NCI-H187 treated with DMSO at 0.1 percent for 48 hours (cell line): ENCODE measurements around the gene SUN1.
A peak's percentile ranks its signal among the peaks of the same experiment; 100 is the strongest.
"Not testable (repeated sequence)": the region's sequence is repeated elsewhere in the genome, so short reads cannot be mapped to it uniquely, and the experiment has no call there.

Experiments
- DNase-seq: peaks from one replicate; lab custom pipeline; 2025; lab: John Stamatoyannopoulos, UW

The SUN1 gene

DNA sequence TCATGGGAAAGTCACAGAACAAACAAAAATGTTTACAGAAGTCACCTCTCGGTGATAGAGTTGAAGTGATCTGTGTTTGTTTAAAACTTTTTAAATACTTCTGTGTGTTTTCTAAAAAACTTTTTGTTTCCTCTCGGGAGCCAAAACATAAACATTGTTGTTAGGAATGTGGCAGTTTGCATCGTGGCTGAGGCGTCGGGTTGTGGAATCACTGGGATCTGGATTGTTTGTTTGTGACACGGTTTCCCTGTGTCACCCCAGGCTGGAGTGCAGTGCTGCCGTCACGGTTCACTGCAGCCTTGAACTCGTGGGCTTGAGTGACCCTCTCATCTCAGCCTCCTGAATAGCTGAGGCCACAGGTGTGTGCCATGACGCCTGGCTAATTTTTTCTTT, 29.0 kb upstream of the SUN1 start:
- no peak for DNase-seq

DNA sequence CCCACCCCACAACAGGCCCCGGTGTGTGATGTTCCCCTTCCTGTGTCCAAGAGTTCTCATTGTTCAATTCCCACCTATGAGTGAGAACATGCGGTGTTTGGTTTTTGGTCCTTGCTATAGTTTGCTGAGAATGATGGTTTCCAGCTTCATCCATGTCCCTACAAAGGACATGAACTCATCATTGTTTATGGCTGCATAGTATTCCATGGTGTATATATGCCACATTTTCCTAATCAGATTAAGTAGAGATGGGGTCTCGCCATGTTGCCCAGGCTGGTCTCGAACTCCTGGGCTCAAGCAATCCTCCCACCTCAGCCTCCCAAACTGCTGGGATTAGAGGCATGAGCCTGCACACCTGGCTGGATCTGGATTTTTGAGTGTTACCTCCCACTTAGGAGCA, 28.5 kb upstream of the SUN1 start:
- DNase-seq, result not testable (repeated sequence)

DNA sequence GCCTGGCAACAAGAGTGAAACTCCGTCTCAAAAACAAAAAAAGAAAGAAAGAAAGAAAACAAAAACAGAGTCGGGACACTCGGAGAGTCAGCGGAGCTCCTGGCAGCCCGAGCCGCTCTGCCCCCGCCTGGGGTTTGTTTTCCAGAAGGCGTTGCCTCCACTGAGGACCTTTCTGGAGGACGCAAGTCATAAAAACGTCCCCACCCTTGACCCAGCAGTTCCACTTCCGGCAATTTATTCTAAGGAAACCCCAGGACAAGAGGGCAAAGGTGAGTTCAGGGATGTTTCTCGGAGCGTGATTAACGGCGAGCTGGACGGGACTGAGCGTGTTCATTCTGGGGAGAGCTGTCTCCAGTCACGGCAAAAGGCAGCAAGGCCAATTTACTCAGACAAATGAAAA, 27.0 kb upstream of the SUN1 start:
- no peak for DNase-seq

DNA sequence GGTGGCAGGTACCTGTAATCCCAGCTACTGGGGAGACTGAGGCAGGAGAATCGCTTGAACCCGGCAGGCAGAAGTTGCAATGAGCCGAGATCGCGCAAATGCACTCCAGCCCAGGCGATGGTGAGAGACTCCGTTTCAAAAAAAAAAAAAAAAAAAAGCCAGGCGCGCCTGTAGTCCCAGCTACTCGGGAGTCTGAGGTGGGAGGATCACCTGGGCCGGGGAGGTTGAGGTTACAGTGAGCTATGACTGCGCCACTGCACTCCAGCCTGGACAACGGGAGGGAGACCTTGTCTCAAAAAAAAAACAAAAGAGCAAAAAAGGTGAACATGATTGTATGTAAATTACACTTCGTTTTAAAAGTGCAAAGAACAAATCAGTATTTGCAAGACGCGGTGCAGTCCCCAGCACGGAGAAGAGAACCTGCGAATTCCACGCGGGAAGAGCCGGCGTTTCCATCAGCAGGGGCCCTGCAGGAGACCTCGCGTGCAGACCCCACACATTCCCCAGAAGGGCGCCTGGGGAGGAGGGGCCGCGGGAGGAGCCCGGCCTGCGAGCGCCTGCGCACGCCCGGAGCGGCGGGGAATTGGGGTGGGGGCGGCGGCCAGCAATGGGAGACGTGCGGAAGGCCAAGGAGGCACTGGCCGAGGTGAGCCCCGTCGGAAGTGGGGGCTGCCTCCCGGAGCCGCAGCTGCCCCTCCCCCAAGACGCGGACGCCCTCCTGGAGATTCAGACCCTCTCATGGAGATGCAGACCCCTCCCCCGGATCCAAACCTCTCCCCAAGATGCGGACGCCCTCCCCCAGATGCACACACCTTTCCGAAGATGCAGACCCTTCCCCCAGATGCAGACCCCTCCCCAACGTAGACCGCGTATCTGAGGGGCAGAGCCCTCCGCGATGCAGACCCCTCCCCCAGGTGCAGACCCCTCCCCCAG, 16.7 kb upstream of the SUN1 start:
- no peak for DNase-seq

DNA sequence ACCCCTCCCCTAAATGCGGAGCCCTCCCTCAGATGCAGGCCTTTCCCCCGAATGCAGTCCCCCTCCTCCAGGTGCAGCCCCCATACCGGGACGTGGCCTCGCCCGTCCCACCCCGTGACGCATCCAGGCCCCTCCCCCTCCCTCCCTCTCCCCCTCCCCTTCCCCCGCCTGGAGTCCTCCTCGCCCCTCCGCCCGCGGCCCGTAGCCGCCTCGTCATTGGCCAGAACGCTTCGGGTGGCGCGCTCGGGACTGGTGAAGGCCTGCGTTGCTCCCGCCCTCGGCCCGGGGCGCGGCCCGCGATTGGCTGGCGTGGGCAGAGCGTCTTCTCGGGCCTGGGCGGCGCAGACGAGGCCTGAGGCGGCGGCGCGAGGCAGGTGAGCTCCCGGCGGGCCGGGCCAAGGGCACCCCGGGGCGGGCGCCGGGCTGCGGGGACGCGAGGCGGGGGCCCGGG, 16.0 kb upstream of the SUN1 start:
- peak; percentile 63 for DNase-seq

DNA sequence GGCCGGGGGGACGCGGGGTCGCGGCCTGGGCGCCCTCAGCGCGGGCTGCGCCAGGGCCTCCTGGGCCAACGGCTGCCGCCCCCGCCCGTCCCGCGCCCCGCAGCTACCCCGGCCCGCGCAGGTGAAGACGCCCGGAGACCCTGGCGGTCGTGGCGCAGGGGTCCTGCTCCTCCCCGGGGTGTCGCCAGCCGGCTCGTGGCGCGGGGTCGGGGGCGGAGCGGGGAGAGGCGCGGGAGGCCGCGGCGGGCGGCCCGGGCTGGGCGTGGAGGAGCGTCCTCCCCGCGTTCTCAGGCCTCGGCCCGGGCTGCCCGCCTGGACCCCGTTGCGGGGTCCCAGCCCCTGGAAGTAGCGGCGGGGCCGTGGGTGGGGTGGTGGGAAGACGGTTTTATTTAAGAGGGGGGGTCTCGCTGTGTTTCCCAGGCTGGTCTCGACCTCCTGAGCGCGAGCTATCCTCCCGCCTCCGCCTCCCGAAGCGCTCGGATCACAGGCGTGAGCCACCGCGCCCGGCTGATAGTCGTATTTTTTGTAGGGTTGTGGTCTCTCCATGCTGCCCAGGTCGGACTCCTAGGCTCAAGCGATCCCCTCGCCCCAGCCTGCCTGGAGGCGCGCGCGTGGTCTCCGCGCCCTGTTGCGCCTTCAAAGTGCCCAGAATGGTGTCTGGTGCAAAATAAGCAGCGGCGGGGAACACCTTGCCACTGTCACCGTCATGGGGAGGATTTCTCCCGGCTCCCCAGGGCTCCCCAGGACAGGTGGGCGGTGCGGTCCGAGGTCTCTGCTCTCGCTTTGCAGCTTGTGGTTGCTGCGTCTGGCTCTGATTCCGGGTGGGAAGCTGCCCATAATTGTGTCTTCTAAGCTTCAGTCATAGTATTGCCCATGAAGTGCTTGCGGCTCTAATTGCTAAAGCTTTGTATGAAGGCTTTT, 15.3 kb upstream of the SUN1 start:
- no peak for DNase-seq

DNA sequence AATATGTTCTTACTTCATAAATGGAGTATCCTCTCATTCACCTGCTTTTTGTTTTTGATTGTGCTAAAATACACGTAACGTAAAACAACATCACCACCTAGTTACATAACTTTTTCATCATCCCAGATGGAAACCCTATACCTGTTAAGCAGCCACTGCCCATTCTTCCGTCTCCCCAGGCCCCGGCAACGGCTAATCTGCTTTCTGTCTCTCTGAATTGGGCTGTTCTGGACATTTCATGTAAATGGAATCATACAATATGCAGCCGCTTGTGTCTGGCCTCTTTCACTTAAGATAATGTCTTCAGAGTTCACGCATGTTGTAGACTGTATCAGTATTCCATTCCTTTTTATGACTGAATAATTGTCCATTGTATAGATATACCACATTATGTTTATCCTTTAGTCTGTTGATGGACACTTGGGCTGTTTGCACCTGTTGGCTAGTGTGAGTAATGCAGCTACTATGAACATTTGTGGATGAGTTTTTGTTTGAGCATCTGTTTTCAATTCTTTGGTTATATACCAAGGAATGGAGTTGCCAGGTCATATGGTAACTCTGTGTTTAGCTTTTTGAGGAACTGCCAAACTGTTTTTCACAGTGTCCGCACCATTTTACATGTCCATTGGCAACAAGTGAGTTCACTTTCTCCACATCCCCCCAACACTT, 14.1 kb upstream of the SUN1 start:
- DNase-seq, result no peak

DNA sequence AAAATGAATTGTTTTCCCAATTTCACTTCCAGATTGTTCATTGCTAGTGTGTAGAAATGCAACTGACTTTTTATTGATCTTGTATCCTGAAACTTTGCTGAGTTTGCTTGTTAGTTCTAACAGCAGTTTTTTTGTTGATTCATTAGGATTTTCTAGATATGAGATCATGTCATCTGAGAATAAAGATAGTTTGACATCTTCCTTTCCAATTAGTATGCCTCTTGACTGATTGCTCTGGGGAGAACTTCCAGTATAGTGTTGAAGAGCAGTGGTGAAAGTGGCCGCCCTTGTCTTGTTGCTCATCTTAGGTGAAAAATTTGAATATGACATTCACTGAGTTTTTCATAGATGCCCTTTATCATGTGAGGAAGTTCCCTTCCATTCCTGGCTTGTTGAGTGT, 11.9 kb upstream of the SUN1 start:
- DNase-seq, result no peak

DNA sequence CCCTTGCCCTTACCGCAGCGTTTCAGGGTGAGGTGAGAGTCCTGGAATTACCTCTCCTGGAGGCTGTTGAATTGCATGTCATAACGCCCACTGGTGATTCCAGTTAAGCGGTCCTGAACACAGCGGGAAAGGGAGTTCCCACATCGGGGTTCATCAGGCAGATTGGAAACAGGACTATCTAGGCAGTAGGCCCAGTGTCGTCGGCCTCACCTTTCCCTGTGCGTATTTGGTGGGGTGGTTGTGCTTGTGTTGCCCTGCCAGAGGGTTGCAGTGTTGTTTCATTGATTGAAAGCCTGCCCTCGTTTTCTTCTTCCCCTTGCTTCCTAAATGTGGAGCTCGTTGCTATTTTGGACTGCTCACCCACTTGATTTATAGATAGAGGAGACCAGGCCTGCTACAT, 10.6 kb upstream of the SUN1 start:
- no peak for DNase-seq

DNA sequence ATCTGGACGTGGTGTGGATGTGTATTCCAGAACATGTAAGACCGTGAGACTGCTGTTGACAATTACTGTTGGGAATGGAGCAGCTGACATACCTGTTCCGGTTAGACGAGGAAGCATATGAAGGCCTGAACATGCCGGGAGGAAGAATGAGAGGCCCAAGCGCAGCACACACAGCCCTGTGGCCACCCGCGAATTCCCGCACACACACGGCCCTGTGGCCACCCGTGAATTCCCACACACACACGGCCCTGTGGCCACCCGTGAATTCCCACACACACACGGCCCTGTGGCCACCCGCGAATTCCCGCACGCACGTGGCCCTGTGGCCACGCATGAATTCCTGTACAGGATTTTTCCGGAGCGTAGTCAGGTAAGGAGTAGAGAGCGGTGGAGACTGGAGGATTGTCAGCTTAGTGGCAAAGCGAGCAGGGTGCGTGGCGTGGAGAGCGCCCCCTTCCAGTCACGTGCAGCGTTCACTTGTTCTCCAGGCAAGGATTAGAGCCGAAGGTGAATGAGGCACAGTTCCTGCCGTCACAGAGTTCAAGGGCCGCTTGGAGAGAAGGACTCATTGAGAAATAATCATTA, 9.5 kb upstream of the SUN1 start:
- no peak for DNase-seq

DNA sequence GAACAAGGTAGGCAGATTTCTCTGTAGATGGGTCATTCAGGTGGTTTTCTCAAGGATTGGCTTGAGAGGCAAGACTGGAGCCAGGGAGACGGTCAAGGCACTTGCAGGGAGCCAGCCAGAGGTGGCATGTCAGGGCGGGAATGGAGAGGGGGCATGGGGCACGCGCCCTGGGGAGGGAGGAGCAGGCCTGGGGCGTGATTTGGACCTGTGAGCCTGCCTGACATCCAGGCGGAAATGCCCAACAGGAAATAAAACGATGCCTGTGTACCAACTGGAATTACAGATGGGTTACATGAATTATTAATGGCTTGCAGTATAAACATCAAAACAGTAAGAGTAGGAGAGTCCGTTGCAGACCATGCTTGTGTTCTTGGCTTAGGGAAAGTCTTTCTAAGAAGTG, 8.6 kb upstream of the SUN1 start:
- DNase-seq, result no peak

DNA sequence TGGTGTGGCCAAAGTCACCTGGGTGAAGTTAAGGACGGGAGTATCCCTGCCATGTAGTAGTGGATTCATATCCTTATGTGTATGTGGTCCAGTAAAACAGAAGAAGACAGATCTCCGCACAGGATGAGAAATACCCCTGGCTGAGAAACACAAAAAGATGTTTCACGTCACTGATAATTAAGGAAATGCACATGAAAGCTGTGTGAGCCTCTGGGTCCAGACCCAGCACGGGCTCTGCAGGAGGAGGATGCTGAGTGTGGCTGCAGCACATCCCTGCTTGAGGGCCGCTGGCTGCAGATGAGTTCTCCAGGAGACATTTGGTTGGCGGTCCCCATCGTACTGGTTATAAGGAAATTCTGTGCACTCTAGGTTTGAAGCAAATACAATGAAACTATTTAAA, 8.2 kb upstream of the SUN1 start:
- DNase-seq, result no peak

DNA sequence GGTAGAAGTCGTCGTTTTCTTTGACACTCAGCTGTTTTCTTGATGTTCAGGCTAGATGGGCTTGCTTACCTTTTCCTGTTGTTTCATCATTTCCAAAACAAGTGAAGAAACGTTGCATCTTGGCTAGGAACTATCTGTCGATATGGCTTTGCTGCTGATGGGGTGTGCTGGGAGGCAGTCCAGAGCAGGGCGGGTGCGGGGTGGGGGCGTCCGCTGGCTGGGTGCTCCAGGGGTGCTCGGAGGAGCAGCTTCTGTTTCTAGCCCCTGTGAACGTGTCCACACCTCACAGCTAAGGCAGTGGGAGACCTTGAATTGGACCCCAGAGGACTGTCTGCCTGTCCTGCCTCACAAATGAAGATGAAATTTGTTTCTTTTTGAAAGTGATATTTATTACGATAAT, 7.6 kb upstream of the SUN1 start:
- DNase-seq, result no peak

DNA sequence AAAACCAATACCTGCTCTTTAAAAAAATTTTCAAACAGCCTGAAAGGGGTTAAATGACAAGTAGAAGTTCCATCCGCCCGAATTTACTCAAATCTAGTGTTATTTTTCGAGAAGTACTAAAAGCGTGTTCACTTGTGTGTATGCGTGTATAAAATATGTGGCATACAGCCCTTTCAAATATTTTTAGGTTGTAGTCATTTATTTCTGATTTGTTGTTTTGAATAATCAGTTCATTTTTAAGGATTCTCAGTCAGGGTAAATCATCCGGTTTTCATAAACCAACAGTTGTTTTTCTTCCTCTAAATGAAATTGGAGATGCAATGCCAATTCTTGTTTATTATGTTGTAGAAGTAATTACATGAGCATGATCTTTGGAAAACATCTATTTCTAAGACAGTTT, 6.9 kb upstream of the SUN1 start:
- no peak for DNase-seq

DNA sequence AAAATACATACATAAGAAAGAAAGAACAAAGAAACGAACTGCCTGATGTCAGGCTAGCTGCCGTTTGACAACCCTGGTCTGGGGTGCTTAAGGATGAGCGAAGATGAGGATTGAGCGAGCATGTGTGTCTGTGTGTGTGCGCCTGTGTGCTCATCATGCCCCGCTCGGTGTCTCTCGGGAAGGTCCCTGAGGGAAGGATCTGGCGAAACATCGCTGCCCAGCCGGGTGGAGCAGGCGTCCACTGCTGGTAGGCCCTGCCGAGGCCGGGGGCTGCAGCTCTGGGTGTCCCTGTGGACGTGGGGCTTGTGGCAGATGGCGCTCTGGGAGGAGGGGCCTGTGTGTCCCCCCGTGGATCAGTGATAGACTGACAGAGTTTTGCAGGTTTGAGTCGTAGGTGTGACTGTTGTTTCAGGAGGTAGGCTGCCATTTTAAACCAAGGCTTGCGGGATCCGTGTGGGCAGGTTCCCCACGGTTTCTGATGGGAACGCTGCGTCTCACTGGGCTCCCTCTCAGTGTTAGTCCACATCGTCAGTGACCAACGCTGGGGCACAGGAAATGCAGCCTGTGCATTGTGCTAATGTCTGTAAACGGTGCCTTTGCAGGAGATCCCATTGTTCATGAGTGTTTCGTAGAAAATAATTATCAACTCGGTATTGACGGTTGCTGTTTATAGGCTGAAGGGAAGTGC, 5.9 kb upstream of the SUN1 start:
- DNase-seq, result no peak

DNA sequence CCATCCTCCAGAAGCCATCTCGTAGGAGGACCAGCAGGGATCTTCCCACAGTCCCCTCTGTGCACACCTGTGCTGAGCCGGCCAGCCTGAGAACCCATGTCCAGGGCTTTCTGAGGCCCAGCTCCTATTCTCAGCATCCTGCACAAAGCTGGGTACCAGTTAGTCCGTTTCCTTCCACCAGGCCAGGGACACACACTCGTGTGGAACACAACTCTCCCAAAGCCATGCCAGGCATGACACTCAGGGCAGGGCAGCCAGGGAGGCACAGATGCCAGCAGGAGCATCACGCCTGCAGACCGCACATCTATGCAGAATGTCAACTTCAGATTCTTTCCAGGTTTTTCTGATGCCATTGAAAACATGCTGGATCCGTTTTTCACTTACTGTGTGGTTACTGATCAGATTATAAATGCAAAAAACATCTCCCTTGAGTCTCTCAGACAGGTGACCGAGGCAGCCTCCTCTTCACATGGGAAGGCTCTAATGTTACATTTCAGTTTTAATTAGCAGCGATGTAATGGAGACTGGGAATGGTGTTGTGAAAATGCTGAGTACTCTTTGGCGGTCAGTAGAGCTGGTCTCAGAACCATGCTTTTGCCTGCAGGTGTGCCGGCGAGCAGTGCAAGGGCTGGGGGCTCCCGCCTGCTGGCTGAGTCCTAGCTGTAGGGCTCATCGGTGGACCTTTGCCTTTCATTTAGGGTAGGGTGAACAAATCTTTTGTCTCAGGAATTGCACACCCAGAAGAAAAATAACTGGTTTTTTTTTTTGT, 3.3 kb upstream of the SUN1 start:
- no peak for DNase-seq

DNA sequence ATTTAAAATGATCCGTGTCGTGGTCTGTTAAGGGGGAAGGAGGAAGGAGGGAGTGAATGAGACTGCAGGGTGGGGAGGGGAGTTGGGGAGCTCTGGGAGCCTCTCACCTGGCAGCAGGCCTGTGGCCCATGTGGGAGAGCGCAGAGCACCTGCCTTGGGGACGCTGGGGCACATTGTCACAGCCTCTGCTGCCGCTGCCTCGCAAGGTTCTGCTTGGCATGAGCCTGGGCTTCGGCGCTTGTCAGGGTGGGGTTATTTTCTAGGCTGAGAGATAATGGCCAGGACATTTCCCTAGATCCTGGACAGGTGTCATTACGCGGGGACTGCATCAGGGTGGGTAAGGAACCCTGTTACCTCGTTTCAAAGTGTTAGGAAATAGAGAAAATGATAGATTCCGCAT, 2.2 kb upstream of the SUN1 start:
- DNase-seq, result no peak

DNA sequence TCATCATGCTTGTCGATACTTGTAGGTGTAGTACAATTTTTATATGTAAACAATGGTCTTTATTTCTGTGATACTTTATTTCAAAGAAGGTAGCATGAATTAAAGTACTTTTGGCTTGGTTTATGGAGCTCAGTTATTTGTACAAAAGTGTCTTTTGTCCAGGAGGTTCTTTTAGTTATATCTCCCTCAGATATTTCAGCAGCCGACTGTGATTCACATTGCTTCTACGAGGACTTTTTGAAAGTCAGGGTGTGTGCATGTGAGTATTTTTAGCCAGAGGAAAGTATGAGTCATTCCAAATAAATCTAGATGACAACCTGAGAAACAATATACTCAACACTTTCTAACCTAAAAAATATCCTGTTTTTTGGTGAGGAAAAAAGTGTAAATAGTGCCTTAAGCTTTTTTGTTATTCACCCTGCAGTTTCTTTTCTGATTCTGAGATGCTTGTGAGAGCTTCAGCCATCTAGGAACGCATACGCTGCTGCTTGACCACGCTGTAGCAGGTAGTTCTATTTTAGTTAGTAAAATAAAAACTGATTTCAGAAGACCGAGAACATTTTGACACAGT, 595 bp upstream of the SUN1 start:
- no peak for DNase-seq

DNA sequence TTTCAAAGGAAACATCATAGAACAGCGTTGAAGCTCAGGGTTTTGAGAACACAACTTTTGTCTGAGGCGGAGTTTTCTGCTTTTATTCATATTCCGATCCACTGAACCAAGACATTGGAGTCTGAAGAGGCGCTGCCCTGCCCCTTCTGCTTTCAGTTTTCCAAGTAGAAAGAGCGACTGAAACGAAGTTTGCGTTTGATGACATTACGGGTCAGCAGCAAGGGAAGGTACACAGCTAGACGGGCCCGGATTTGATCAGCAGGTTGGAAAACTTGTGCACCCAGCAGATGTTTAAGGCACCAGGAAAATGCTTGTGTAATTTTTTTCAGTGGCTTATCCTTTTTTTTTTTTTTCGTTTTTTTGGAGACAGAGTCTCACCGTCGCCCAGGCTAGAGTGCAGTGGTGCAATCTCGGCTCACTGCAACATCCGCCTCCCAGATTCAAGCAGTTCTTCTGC, 720 bp downstream of the SUN1 start:
- DNase-seq, result no peak

DNA sequence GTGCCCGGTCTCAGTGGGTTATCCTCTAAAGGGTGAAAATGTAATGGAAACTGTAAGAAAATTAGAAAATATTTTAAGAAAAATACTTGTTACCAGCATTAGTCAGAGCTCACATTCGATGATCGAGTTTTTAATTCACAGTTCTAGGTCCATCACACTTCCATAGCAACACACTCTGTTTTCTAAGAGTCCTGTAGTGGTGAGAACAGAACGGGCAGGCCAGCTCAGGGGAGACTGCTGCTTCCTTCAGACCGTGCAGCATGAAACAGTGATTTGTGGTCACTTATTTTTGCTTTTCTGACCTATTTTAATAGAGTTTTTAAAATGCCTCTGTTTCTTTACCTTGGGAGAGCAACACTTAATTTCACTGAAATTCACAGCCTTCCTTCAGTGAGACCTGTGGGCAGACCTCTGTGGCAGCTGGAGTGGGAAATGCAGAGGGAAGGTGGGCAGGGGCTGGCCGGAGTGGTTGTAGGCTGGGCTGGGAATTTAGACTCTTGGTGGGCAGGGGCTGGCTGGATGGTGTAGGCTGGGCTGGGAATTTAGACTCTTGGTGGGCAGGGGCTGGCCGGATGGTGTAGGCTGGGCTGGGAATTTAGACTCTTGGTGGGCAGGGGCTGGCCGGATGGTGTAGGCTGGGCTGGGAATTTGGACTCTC, 1.5 kb downstream of the SUN1 start:
- DNase-seq, result no peak
